ENCODE results near the gene LCA5.
"Not testable (repeated sequence)": the region's sequence is repeated elsewhere in the genome, so short reads cannot be mapped to it uniquely, and the experiment has no call there.

The LCA5 gene

GRCh38 chr6:79466207-79466834 is 70.9 kb downstream of the LCA5 start:
- peak; percentile 27 for DNase-seq (ENCODE audit: low spot score)

DNA sequence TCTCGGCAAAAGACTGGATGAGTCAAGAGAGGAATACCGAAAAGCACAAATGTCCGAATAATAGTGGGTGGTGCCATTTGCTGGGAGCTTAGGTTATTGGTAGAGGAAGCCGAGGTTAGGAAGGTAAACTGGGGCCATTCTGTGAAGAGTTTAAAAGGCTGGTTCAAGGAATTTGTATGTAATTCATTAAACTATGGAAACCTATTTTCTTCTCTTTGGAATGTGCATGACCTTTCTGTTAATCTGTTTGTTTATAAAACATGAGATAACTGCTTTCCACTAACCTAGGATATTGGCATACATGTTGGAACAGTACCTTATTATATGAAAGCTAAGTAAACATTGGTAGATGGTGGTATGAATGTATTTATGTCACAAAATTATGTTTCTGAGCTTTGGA is 71.8 kb downstream of the LCA5 start:
- no peak for DNase-seq (ENCODE audit: low spot score)

GRCh38 chr6:79463621-79464050 is 73.6 kb downstream of the LCA5 start:
- DNase-seq (ENCODE audit: low spot score), result no peak

GRCh38 chr6:79461205-79461604 is 76.0 kb downstream of the LCA5 start:
- DNase-seq (ENCODE audit: low spot score), result no peak

- no peak for DNase-seq (ENCODE audit: low spot score)
Measured at GRCh38 chr6:79455446-79455845, 81.8 kb downstream of the LCA5 start.

- peak; percentile 53 for DNase-seq (ENCODE audit: low spot score)
Measured at GRCh38 chr6:79453558-79454042, 83.6 kb downstream of the LCA5 start.

DNA sequence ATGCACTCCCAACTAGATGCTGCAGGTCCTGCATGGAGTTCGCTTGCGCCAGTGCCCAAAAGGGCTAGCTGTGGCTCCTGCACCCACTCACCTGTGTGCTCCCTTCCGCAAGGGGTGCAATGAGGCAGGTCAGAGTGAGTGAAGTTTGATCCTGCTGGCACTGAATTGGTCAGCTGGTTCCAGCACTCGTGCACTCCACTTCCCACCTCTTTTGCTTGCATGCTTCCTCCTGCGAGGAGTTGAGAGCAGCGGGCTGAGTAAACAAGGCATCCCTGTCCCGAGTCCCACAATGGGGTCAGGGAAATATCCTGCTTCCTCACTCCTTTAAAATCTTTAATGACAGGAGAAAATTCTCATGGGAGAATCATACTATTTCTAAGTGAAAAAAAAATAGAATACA is 86.2 kb downstream of the LCA5 start:
- DNase-seq (ENCODE audit: low spot score), result no peak

GRCh38 chr6:79446006-79446405 is 91.2 kb downstream of the LCA5 start:
- DNase-seq (ENCODE audit: low spot score), result no peak

GRCh38 chr6:79443876-79444275 is 93.4 kb downstream of the LCA5 start:
- not testable (repeated sequence) for DNase-seq (ENCODE audit: low spot score)

GRCh38 chr6:79441192-79441591 is 96.0 kb downstream of the LCA5 start:
- DNase-seq (ENCODE audit: low spot score), result no peak

- no peak for DNase-seq (ENCODE audit: low spot score)
Measured at GRCh38 chr6:79440598-79440997, 96.6 kb downstream of the LCA5 start.

GRCh38 chr6:79438030-79438429 is 99.2 kb downstream of the LCA5 start:
- peak; percentile 30 for DNase-seq (ENCODE audit: low spot score)

- peak; percentile 25 for DNase-seq (ENCODE audit: low spot score)
Measured at GRCh38 chr6:79436241-79436640, 101.0 kb downstream of the LCA5 start.

DNA sequence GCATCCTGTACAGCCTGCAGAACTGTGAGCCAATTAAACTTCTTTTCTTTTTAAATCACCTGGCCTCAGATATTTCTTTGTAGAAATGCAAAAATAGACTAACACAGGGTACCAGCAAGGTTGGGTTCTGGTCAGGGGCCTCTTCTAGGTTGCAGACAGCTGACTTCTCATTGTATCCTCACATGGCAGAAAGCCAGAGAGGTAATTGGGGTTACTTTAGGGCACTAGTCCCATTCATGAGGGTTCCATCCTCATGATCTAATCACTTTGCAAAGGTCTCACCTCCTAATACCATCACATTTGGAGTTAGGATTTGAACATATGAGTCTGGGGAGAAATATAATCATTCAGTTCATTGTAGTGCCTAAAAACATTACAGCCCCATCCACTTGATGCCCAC is 101.5 kb downstream of the LCA5 start:
- DNase-seq (ENCODE audit: low spot score), result no peak
